Mammary epithelial cell (primary cell): ENCODE data around the gene PRKCQ.

Experiments used
- CTCF ChIP-seq, 2 donors: IDR thresholded peaks in 1 of 2; conservative IDR thresholded peaks in 1 of 2; 2 replicates each; pipeline ENCODE4 v1.5.1; 2011 to 2012; ENCODE audit warnings: inconsistent platforms in 2 of 2, low read length in 2 of 2, mild to moderate bottlenecking in 2 of 2, control low read depth in 1 of 2, low read depth in 1 of 2; ENCODE audit not compliant: insufficient read depth in 1 of 2; ENCODE audit errors: extremely low read depth in 1 of 2
- EZH2 ChIP-seq: IDR thresholded peaks from 2 replicates; pipeline ENCODE4 v1.6.1; 2012; ENCODE audit warnings: low read length, inconsistent platforms, borderline replicate concordance

- no peak for TF ChIP-seq CTCF (conservative IDR thresholded peaks at IDR 0.05 in 1 of 2, IDR thresholded peaks at IDR 0.05 in 1 of 2; ENCODE audit: extremely low read depth in 1 of 2, insufficient read depth in 1 of 2, low read depth in 1 of 2, low read length in 2 of 2)
- TF ChIP-seq EZH2, result no peak
These were observed 1.7 kb upstream of the PRKCQ start for GRCh38 chr10:6581778-6582228.
